H1 (cell line): Measurements from ENCODE around the gene MYL7. TPM values are rescaled to one million over a fixed set of nuclear protein-coding genes. Genes with fewer than 3 reads are reported as not detected.

Experiments used
- CTCF ChIA-PET: fragments of 300-600 bp; sonication (Branson Sonifier 250); formaldehyde crosslinking; loops from one replicate; lab custom pipeline; 2021; ENCODE audit not compliant: partially characterized antibody; lab: Charles Lee
- POLR2A ChIA-PET: fragments of 300-600 bp; sonication (Branson Sonifier 250); formaldehyde crosslinking; loops from one replicate; lab custom pipeline; 2021; ENCODE audit warnings: inconsistent platforms; ENCODE audit not compliant: partially characterized antibody; lab: Charles Lee
- DNase-seq, 2 experiments: peaks; one replicate each; pipeline versions ENCODE4 v3.0.0 to v3.0.0-alpha.2; 2010 to 2022; ENCODE audit warnings: low spot score in 2 of 2, low read depth in 1 of 2, mixed read lengths in 1 of 2
- FAIRE-seq: peaks from 2 replicates; lab custom pipeline; 2011; peaks lifted over from hg19 to GRCh38; lab: Jason Lieb, UNC
- H2AFZ ChIP-seq: 2 replicates; pipeline ENCODE4 v1.8.1; 2012; ENCODE audit warnings: low read length, inconsistent platforms
- H2AK5ac ChIP-seq: 2 replicates; pipeline ENCODE4 v1.6.1; 2013; ENCODE audit warnings: low read depth, low read length
- H2BK120ac ChIP-seq: replicated peaks from 2 replicates; pipeline ENCODE3; 2013; ENCODE audit warnings: low read depth, low read length, inconsistent platforms
- H2BK12ac ChIP-seq: 2 replicates; pipeline ENCODE4 v1.6.1; 2013; ENCODE audit warnings: low read depth, low read length
- H2BK15ac ChIP-seq: 2 replicates; pipeline ENCODE4 v1.6.1; 2013; ENCODE audit warnings: low read length
- H2BK20ac ChIP-seq: 2 replicates; pipeline ENCODE4 v1.6.1; 2013; ENCODE audit warnings: low read length
- H2BK5ac ChIP-seq: 2 replicates; pipeline ENCODE4 v1.6.1; 2013; ENCODE audit warnings: low read depth, low read length
- H3K14ac ChIP-seq: 2 replicates; pipeline ENCODE4 v1.6.1; 2013; ENCODE audit warnings: inconsistent platforms; ENCODE audit not compliant: insufficient read length
- H3K18ac ChIP-seq: 2 replicates; pipeline ENCODE4 v1.6.1; 2013; ENCODE audit warnings: low read length; ENCODE audit errors: extremely low read depth
- H3K23ac ChIP-seq: 2 replicates; pipeline ENCODE4 v1.6.1; 2013; ENCODE audit warnings: inconsistent platforms; ENCODE audit not compliant: insufficient read length
- H3K23me2 ChIP-seq: 2 replicates; pipeline ENCODE4 v1.6.1; 2013; ENCODE audit warnings: low read depth, low read length
- H3K27ac ChIP-seq: 2 replicates; pipeline ENCODE4 v1.6.1; 2011; ENCODE audit warnings: low read depth, low read length, inconsistent platforms
- H3K27me3 ChIP-seq, 4 experiments: replicated peaks in 1 of 4; 1 replicate in 1 of 4; 2 replicates in 3 of 4; pipeline versions ENCODE4 v1.6.1 to v1.8.1; 2011 to 2013; ENCODE audit warnings: low read length in 3 of 4, mild to moderate bottlenecking in 3 of 4, inconsistent platforms in 2 of 4, mixed read lengths in 2 of 4, moderate library complexity in 1 of 4; ENCODE audit not compliant: control insufficient read depth in 3 of 4, insufficient read depth in 3 of 4; ENCODE audit errors: extremely low read depth in 1 of 4
- H3K36me3 ChIP-seq, 4 experiments: 2 replicates each; pipeline versions ENCODE4 v1.6.1 to v1.8.1; 2011 to 2013; ENCODE audit warnings: mild to moderate bottlenecking in 4 of 4, low read length in 3 of 4, moderate library complexity in 2 of 4, control low read depth in 1 of 4, inconsistent platforms in 1 of 4; ENCODE audit not compliant: insufficient read depth in 4 of 4, control insufficient read depth in 2 of 4
- H3K4ac ChIP-seq: replicated peaks from 2 replicates; pipeline ENCODE3; 2013; ENCODE audit warnings: low read length, low read depth, mixed read lengths, inconsistent platforms; ENCODE audit not compliant: insufficient read length
- H3K4me1 ChIP-seq, 4 experiments: replicated peaks in 1 of 4; 1 replicate in 1 of 4; 2 replicates in 3 of 4; pipeline versions ENCODE4 v1.6.1 to v1.8.1; 2011 to 2013; ENCODE audit warnings: low read length in 3 of 4, inconsistent platforms in 2 of 4, mixed read lengths in 1 of 4; ENCODE audit not compliant: insufficient read depth in 4 of 4, control insufficient read depth in 3 of 4
- H3K4me2 ChIP-seq, 2 experiments: 2 replicates each; pipeline versions ENCODE4 v1.6.1 to v1.8.1; 2011 to 2013; ENCODE audit warnings: low read depth in 2 of 2, low read length in 2 of 2, control low read depth in 1 of 2, inconsistent platforms in 1 of 2, mild to moderate bottlenecking in 1 of 2; ENCODE audit not compliant: insufficient read depth in 1 of 2
- H3K4me3 ChIP-seq, 4 experiments: fragments of 200-600, 300-600 bp in 1 of 4; sonication (generic), shearing (Covaris generic), sonication (Bioruptor Twin) in 1 of 4; 2 replicates each; pipeline versions ENCODE4 v1.5.1 to v1.8.1; 2011 to 2016; ENCODE audit warnings: low read length in 4 of 4, low read depth in 3 of 4, control low read depth in 2 of 4, inconsistent platforms in 2 of 4, mild to moderate bottlenecking in 2 of 4, mixed read lengths in 1 of 4, moderate library complexity in 1 of 4; ENCODE audit not compliant: insufficient read depth in 2 of 4; ENCODE audit errors: extremely low read depth in 1 of 4
- H3K56ac ChIP-seq: replicated peaks from 2 replicates; pipeline ENCODE3; 2013; ENCODE audit warnings: low read depth, mild to moderate bottlenecking, mixed read lengths, low read length, inconsistent platforms; ENCODE audit not compliant: insufficient read length
- H3K79me1 ChIP-seq: 2 replicates; pipeline ENCODE4 v1.6.1; 2013; ENCODE audit warnings: low read depth, low read length, control low read depth
- H3K79me2 ChIP-seq, 2 experiments: 2 replicates each; pipeline versions ENCODE4 v1.6.1 to v1.8.1; 2012 to 2013; ENCODE audit warnings: low read length in 2 of 2, mild to moderate bottlenecking in 2 of 2, inconsistent platforms in 1 of 2; ENCODE audit not compliant: insufficient read depth in 2 of 2, control insufficient read depth in 1 of 2
- H3K9ac ChIP-seq, 4 experiments: replicated peaks in 1 of 4; 1 replicate in 1 of 4; 2 replicates in 3 of 4; pipeline versions ENCODE4 v1.6.1 to v1.8.1; 2011 to 2013; ENCODE audit warnings: low read depth in 3 of 4, low read length in 3 of 4, control low read depth in 2 of 4, mild to moderate bottlenecking in 2 of 4, moderate library complexity in 2 of 4, inconsistent platforms in 1 of 4; ENCODE audit errors: extremely low read depth in 1 of 4
- H3K9me3 ChIP-seq, 2 experiments: 2 replicates each; pipeline versions ENCODE4 v1.6.1 to v1.8.1; 2012 to 2013; ENCODE audit warnings: mild to moderate bottlenecking in 2 of 2, moderate library complexity in 2 of 2, control low read depth in 1 of 2, inconsistent platforms in 1 of 2, low read depth in 1 of 2, low read length in 1 of 2, mixed read lengths in 1 of 2; ENCODE audit not compliant: insufficient read depth in 2 of 2
- H4K20me1 ChIP-seq, 2 experiments: replicated peaks in 1 of 2; 2 replicates each; pipeline versions ENCODE3 to v1.8.1; 2011 to 2013; ENCODE audit warnings: inconsistent platforms in 2 of 2, low read length in 2 of 2, mild to moderate bottlenecking in 1 of 2; ENCODE audit not compliant: insufficient read depth in 2 of 2, control insufficient read depth in 1 of 2
- H4K5ac ChIP-seq: 2 replicates; pipeline ENCODE4 v1.6.1; 2013; ENCODE audit warnings: low read length, low read depth, mixed read lengths, inconsistent platforms; ENCODE audit not compliant: insufficient read length
- H4K8ac ChIP-seq: 2 replicates; pipeline ENCODE4 v1.8.0; 2013; ENCODE audit warnings: mild to moderate bottlenecking, moderate library complexity, low read length, inconsistent platforms; ENCODE audit not compliant: insufficient read depth; ENCODE audit errors: extremely low read depth
- H4K91ac ChIP-seq: replicated peaks from 2 replicates; pipeline ENCODE3; 2013; ENCODE audit warnings: low read length, mixed read lengths, inconsistent platforms; ENCODE audit not compliant: insufficient read length
- CREB1 ChIP-seq: IDR thresholded peaks from 2 replicates; pipeline ENCODE4 v1.6.1; 2012; ENCODE audit warnings: inconsistent platforms
- GTF2F1 ChIP-seq: IDR thresholded peaks from 2 replicates; pipeline ENCODE4 v1.6.1; 2012; ENCODE audit warnings: low read depth, low read length, improper control_type of control experiment, borderline replicate concordance
- KDM4A ChIP-seq: IDR thresholded peaks from one replicate; pipeline ENCODE4 v1.7.1; 2012; ENCODE audit warnings: low read depth, mild to moderate bottlenecking, moderate library complexity, low read length, inconsistent platforms; ENCODE audit not compliant: severe bottlenecking
- NRF1 ChIP-seq: IDR thresholded peaks from 2 replicates; pipeline ENCODE4 v1.6.1; 2011; ENCODE audit warnings: mild to moderate bottlenecking, low read depth, low read length, improper control_type of control experiment
- SUZ12 ChIP-seq: fragments of 200-600 bp; sonication (generic); IDR thresholded peaks from 2 replicates; pipeline ENCODE4 v1.6.1; 2012; ENCODE audit warnings: mild to moderate bottlenecking, inconsistent platforms, low read length, moderate library complexity, mixed read lengths
- WGBS, 2 experiments: shearing (Covaris generic) in 1 of 2; methylation state at CpG; one replicate each; pipeline versions ENCODE4 v1.1.6 to v1.1.7; 2013 to 2015; ENCODE audit warnings: low lambda C conversion rate in 2 of 2, mixed read lengths in 2 of 2, inconsistent platforms in 1 of 2, low coverage in 1 of 2, missing lambda C conversion rate in 1 of 2; ENCODE audit not compliant: insufficient replicate concordance in 2 of 2, insufficient coverage in 1 of 2, insufficient read length in 1 of 2; ENCODE audit errors: extremely low coverage in 1 of 2, missing lambda C conversion rate in 1 of 2; 5-methylcytosine and 5-hydroxymethylcytosine counted together
- polyA plus RNA-seq, 7 experiments: library from polyadenylated mRNA; depleted of rRNA in 3 of 7; stranded (reverse) in 5 of 7; unstranded in 2 of 7; fragments of >200 nt in 5 of 7; fragments of 200-250 nt in 2 of 7; gene quantifications; 1 replicate in 5 of 7; 2 replicates in 1 of 7; 4 replicates in 1 of 7; pipeline versions ENCODE4 v1.2.1 to v1.2.3, GENCODE V29; 2011 to 2013; ENCODE audit warnings: missing spikeins in 2 of 7, mixed read lengths in 2 of 7
- total RNA-seq: library from RNA; stranded (reverse); fragmentation: NEBNext Ultra II Directional; extraction: Animal tissue kit (Norgen Biotek cat#: 25700); gene quantifications from 2 replicates; pipeline ENCODE4 v1.2.1, GENCODE V29; 2021
- TF ChIP-seq, protein P1 (sequence below), 3 experiments: IDR thresholded peaks; 1 replicate in 2 of 3; 2 replicates in 1 of 3; pipeline versions ENCODE4 v1.5.1 to v1.6.1; 2011; ENCODE audit warnings: low read length in 3 of 3, mild to moderate bottlenecking in 3 of 3, inconsistent platforms in 2 of 3, low read depth in 1 of 3, moderate library complexity in 1 of 3; ENCODE audit not compliant: insufficient read depth in 1 of 3; ENCODE audit errors: control extremely low read depth in 1 of 3
- TF ChIP-seq, protein P2 (sequence below): IDR thresholded peaks from 2 replicates; pipeline ENCODE4 v1.6.1; 2012; ENCODE audit warnings: inconsistent platforms
- TF ChIP-seq, protein P3 (sequence below): IDR thresholded peaks from 2 replicates; pipeline ENCODE4 v1.6.1; 2012; ENCODE audit warnings: inconsistent platforms

The MYL7 gene
- total and polyA plus RNA-seq, 2 of the 8 experiments (the other 6 are each of a cell fraction or from before 2014, with no cell fraction given), result 3.3 to 3.4 TPM

DNA sequence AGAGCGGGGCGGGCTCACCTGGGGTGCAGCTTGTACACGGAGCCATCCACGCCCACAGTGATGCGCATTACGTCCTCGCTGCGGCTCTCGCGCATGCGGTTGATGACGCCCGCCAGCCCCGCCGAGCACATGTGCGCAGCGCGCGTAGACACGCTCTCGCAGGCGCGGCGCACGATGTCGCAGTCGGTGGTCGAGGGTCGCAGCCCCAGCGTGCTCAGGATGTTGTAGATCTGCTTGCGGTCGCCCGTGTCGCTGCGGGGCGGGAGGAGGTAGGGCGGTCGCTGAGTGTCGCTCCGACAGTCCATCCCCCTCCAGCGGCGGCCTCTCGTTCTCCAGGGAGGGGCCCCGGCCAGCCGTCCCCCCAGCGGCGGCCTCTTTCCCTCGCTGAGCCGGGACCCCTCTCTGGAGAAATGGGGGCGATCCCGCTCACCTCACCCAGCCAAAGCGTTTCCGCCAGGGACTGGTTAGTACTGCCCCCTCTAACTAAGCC is 4.4 kb upstream of the MYL7 start:
- Histone ChIP-seq H2BK20ac (no peak overlapping the region), H4K91ac (peak overlapping the region; percentile 51), H3K9me3 (no peaks in the 10 kb centered on the region), H2BK5ac (no peak overlapping the region), H3K14ac (no peak overlapping the region), H3K27me3 (peaks cover 13 to 27% (median 22%) of the 10 kb centered on the region in 4 experiments), H3K4me2 (peak overlapping the region; percentile 67 to 89), H2BK15ac (no peak overlapping the region), H3K79me1 (no peaks in the 10 kb centered on the region), H3K23ac (no peak overlapping the region), H3K27ac (no peak overlapping the region), H3K4me3 (peak overlapping the region; percentile 12 to 68 (median 33)), H3K4ac (no peak overlapping the region), H2AFZ (peak overlapping the region; percentile 92; the same call in 1 of the 2 replicates), H4K8ac (no peak overlapping the region; the same call in 1 of the 2 replicates), H4K20me1 (no peaks in the 10 kb centered on the region), H3K36me3 (no peaks in the 10 kb centered on the region), H3K18ac (no peak overlapping the region; the same call in 1 of the 2 replicates), H2AK5ac (no peak overlapping the region), H3K79me2 (no peaks in the 10 kb centered on the region), H3K56ac (no peak overlapping the region), H3K9ac (no peak overlapping the region), H2BK120ac (no peak overlapping the region), H2BK12ac (peak overlapping the region; percentile 53; the same call in 1 of the 2 replicates), H4K5ac (no peak overlapping the region), H3K4me1 (peaks cover 0 to 20% (median 8%) of the 10 kb centered on the region in 4 experiments; a peak in 4 of 7 replicates), H3K23me2 (peaks cover 8% of the 10 kb centered on the region; the same call in 1 of the 2 replicates)
- FAIRE-seq (no peak), DNase-seq (peak in 1 of 2 experiments; percentile 68)
- WGBS, 2 experiments, result 15% methylated on average over 45 of the region's 53 CpGs; no CpG with 5 or more reads in 1 of the 2 experiments
- CTCF ChIA-PET, result interaction anchor here (0.9 to 4.5 kb wide), 4 partner anchors 8 to 420 kb away, joined by 3 to 27 read pairs (median 4); no protein-coding TSS in a partner anchor
- POLR2A ChIA-PET, result interaction anchor here (0.7 to 0.8 kb wide), 2 partner anchors 18 to 23 kb away, joined by 3 read pairs; partner anchors contain the start of gene POLD2
- TF ChIP-seq, protein P1, sequence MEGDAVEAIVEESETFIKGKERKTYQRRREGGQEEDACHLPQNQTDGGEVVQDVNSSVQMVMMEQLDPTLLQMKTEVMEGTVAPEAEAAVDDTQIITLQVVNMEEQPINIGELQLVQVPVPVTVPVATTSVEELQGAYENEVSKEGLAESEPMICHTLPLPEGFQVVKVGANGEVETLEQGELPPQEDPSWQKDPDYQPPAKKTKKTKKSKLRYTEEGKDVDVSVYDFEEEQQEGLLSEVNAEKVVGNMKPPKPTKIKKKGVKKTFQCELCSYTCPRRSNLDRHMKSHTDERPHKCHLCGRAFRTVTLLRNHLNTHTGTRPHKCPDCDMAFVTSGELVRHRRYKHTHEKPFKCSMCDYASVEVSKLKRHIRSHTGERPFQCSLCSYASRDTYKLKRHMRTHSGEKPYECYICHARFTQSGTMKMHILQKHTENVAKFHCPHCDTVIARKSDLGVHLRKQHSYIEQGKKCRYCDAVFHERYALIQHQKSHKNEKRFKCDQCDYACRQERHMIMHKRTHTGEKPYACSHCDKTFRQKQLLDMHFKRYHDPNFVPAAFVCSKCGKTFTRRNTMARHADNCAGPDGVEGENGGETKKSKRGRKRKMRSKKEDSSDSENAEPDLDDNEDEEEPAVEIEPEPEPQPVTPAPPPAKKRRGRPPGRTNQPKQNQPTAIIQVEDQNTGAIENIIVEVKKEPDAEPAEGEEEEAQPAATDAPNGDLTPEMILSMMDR (IDR thresholded peaks at IDR 0.05; ENCODE audit: control extremely low read depth in 1 of 3, insufficient read depth in 1 of 3, low read depth in 1 of 3, low read length in 3 of 3), result no peak
- TF ChIP-seq GTF2F1, result peak; percentile 39; the same call in 1 of the 2 replicates
- peak; percentile 84 for TF ChIP-seq CREB1
- TF ChIP-seq, protein P2, sequence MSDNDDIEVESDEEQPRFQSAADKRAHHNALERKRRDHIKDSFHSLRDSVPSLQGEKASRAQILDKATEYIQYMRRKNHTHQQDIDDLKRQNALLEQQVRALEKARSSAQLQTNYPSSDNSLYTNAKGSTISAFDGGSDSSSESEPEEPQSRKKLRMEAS, result peak; percentile 100
- peak; percentile 50; the same call in 1 of the 2 replicates for TF ChIP-seq SUZ12
- TF ChIP-seq KDM4A, result peak; percentile 99
- peak; percentile 36 for TF ChIP-seq NRF1
- TF ChIP-seq, protein P3, sequence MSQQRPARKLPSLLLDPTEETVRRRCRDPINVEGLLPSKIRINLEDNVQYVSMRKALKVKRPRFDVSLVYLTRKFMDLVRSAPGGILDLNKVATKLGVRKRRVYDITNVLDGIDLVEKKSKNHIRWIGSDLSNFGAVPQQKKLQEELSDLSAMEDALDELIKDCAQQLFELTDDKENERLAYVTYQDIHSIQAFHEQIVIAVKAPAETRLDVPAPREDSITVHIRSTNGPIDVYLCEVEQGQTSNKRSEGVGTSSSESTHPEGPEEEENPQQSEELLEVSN, result peak; percentile 100
